Prostate gland (tissue), 2 donors: ENCODE results near the gene GABRE. TPM values are rescaled to one million over a fixed set of nuclear protein-coding genes. Genes with fewer than 3 reads are reported as not detected.
"Not testable (repeated sequence)": the region's sequence is repeated elsewhere in the genome, so short reads cannot be mapped to it uniquely, and the experiment has no call there.

Experiments used
- DNase-seq: peaks from one replicate; pipeline ENCODE4 v3.0.0-alpha.2; 2019; ENCODE audit warnings: low spot score
- H3K27ac ChIP-seq, 2 donors: fragments of 200-600 bp; sonication (generic); 2 replicates each; pipeline ENCODE4 v1.5.1; 2017 to 2019
- H3K27me3 ChIP-seq: fragments of 200-600 bp; sonication (generic); replicated peaks from 2 replicates; pipeline ENCODE4 v1.5.1; 2019; ENCODE audit not compliant: insufficient read depth
- H3K36me3 ChIP-seq, 2 donors: fragments of 200-600 bp; sonication (generic); 1 replicate in 1 of 2; 2 replicates in 1 of 2; pipeline versions ENCODE4 v1.5.1 to v1.8.1; 2017 to 2019
- H3K4me1 ChIP-seq: fragments of 200-600 bp; sonication (generic); replicated peaks from 2 replicates; pipeline ENCODE4 v1.5.1; 2019
- H3K4me3 ChIP-seq, 2 donors: fragments of 200-600 bp; sonication (generic); 2 replicates each; pipeline ENCODE4 v1.5.1; 2017 to 2019
- H3K9me3 ChIP-seq: fragments of 200-600 bp; sonication (generic); 2 replicates; pipeline ENCODE4 v1.5.1; 2017
- CTCF ChIP-seq, 4 experiments: fragments of 200-600 bp in 2 of 4; fragments of 450-650 bp in 2 of 4; sonication (generic) in 2 of 4; IDR thresholded peaks; 1 replicate in 3 of 4; 2 replicates in 1 of 4; pipeline ENCODE4 v1.5.1; 2016 to 2019; ENCODE audit warnings: antibody characterized with exemption in 4 of 4, mild to moderate bottlenecking in 2 of 4, moderate library complexity in 2 of 4
- POLR2A ChIP-seq: fragments of 450-650 bp; IDR thresholded peaks from one replicate; pipeline ENCODE4 v1.6.1; 2016; ENCODE audit warnings: antibody characterized with exemption, mild to moderate bottlenecking
- POLR2AphosphoS5 ChIP-seq: sonication (generic); formaldehyde crosslinking; IDR thresholded peaks from one replicate; pipeline ENCODE4 v1.6.1; 2017; ENCODE audit warnings: antibody characterized with exemption
- WGBS: methylation state at CpG from one replicate; pipeline ENCODE4 v1.1.5; 2018; 5-methylcytosine and 5-hydroxymethylcytosine counted together
- intact Hi-C: fragments of 100-400 bp; cut with DNase I; formaldehyde crosslinking; loops from one replicate; pipeline ENCODE4 v1.14.2; 2022
- total RNA-seq, 2 donors: library from RNA; depleted of rRNA; stranded (reverse); fragments of >200 nt; gene quantifications; one replicate each; pipeline ENCODE4 v1.1.0, GENCODE V29; 2016

GABRE gene
- total RNA-seq, 2 donors from 2014 or later = 11.2 to 46.1 TPM

GRCh38 chrX:151920530-151920929 is 53.9 kb downstream of the GABRE start:
- H3K36me3 ChIP-seq = no peaks in the 10 kb centered on the region
- intact Hi-C loops = no loop called here

DNA sequence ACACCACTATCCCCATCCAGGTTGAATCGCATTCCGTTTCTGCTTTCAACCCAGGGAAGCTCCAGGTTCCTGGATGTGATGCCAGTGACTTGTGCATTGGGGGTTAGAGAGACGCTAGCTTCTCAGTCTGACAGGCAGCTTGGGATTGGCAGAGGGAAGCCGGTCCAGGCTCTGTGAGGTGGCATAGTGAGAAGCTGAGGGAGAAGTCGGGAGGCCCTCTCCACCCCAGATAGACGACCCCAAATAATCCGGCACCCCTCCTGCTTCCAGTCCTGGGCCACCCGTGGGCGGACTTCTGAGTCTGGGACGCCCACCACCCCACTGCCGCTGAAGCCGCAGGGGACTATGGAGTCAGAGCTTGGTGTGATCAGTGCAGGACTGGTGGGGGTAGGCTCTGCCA is 54.4 kb downstream of the GABRE start:
- H3K36me3 ChIP-seq = no peaks in the 10 kb centered on the region
- no peaks in the 10 kb centered on the region for H3K4me1 ChIP-seq
- no peak for TF ChIP-seq POLR2A
- no peak for TF ChIP-seq CTCF (IDR thresholded peaks at IDR 0.05)
- TF ChIP-seq POLR2AphosphoS5 = no peak
- intact Hi-C loops = no loop called here
- H3K27ac ChIP-seq = no peak overlapping the region
- H3K9me3 ChIP-seq = no peaks in the 10 kb centered on the region
- no peak for DNase-seq
- no peak overlapping the region for H3K4me3 ChIP-seq
- WGBS = 90% methylated on average over 8 of the region's 12 CpGs
- no peaks in the 10 kb centered on the region for H3K27me3 ChIP-seq

More at GRCh38 chrX:151920530-151920929, 53.9 kb downstream of the GABRE start:
- Histone ChIP-seq H3K27ac (no peak overlapping the region), H3K4me1 (no peaks in the 10 kb centered on the region), H3K9me3 (no peaks in the 10 kb centered on the region), H3K4me3 (no peak overlapping the region), H3K27me3 (no peaks in the 10 kb centered on the region)
- no CpG with 5 or more reads among the region's 6 CpGs for WGBS
- DNase-seq = no peak
- TF ChIP-seq POLR2AphosphoS5 = no peak
- TF ChIP-seq POLR2A = no peak
- TF ChIP-seq CTCF (IDR thresholded peaks at IDR 0.05) = no peak

- Histone ChIP-seq H3K27me3 (no peaks in the 10 kb centered on the region), H3K4me1 (no peaks in the 10 kb centered on the region), H3K9me3 (no peaks in the 10 kb centered on the region), H3K4me3 (no peak overlapping the region), H3K27ac (no peak overlapping the region), H3K36me3 (no peaks in the 10 kb centered on the region)
- WGBS = 98% methylated on average over 11 of the region's 11 CpGs
- intact Hi-C loops = no loop called here
- no peak for DNase-seq
- TF ChIP-seq CTCF (IDR thresholded peaks at IDR 0.05) (no peak), POLR2AphosphoS5 (no peak), POLR2A (no peak)
These were observed 54.9 kb downstream of the GABRE start for GRCh38 chrX:151919610-151920009.

DNA sequence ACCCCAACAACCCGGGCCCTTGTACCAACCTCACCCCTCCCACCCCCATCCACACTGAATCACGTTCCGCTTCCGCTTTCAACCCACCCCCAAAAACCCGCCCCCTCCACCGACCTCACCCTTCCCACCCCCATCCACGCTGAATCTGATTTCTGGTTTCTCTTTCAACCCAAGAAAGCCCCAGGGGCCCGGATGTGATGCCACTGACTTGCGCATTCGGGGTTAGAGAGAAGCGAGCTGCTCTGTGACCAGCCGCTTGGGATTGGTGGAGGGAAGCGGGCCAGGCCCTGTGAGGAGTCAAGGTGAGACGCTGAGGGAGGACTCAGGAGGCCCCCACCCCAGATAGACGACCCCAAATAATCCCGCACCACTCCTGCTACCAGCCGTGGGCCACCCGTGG is 55.7 kb downstream of the GABRE start:
- not testable (repeated sequence) for H3K27ac ChIP-seq, H3K9me3 ChIP-seq
- 98% methylated on average over 9 of the region's 18 CpGs for WGBS

GRCh38 chrX:151912780-151913179 is 61.7 kb downstream of the GABRE start, which contains the start of gene MAGEA4:
Gene MAGEA4 (plus strand): TSS chrX:151912889. CDS start chrX:151923665, 10,776 bp downstream.
- no peak for DNase-seq
- intact Hi-C loops = no loop called here
- no peak for TF ChIP-seq POLR2AphosphoS5
- no peak for TF ChIP-seq CTCF (IDR thresholded peaks at IDR 0.05)
- TF ChIP-seq POLR2A = no peak
- no peaks in the 10 kb centered on the region for H3K27me3 ChIP-seq
- 92% methylated on average over 7 of the region's 11 CpGs for WGBS
- no peaks in the 10 kb centered on the region for H3K4me1 ChIP-seq
- no peak within 1 kb of the TSS for H3K27ac ChIP-seq
- H3K4me3 ChIP-seq = no peak within 1 kb of the TSS
- H3K9me3 ChIP-seq = no peaks in the 10 kb centered on the region
- no peaks in the 10 kb centered on the region for H3K36me3 ChIP-seq

More for the DNA sequence above, 55.7 kb downstream of the GABRE start:
- H3K4me3 ChIP-seq, H3K4me1 ChIP-seq, DNase-seq, intact Hi-C loops, H3K36me3 ChIP-seq, H3K27me3 ChIP-seq: not testable (repeated sequence)
